GM19397 (cell line): Measurements from ENCODE around the gene ACVR1.

Experiments used
- ATAC-seq: cut with Tn5 transposase; IDR thresholded peaks from one replicate; pipeline ENCODE4 v1.9.1; 2021; ENCODE audit warnings: mild to moderate bottlenecking, moderate library complexity; ENCODE audit not compliant: unreplicated experiment

The ACVR1 gene

GRCh38 chr2:157876066-157876785 lies at the start of gene ACVR1:
TSS of gene ACVR1 (minus strand) at chr2:157876330. CDS start at chr2:157799493, 76,837 bp downstream.
- ATAC-seq: peak; percentile 82

GRCh38 chr2:157925071-157925470 lies 48.9 kb upstream of the ACVR1 start:
- ATAC-seq: no peak

GRCh38 chr2:157923598-157924217 lies 47.6 kb upstream of the ACVR1 start:
- ATAC-seq: no peak

- ATAC-seq: no peak
These were observed 46.7 kb upstream of the ACVR1 start for GRCh38 chr2:157922815-157923214.

GRCh38 chr2:157922336-157922735 lies 46.2 kb upstream of the ACVR1 start:
- no peak for ATAC-seq

GRCh38 chr2:157920736-157921135 lies 44.6 kb upstream of the ACVR1 start:
- ATAC-seq: no peak

- no peak for ATAC-seq
These were observed 43.1 kb upstream of the ACVR1 start for GRCh38 chr2:157919181-157919580.

- ATAC-seq: no peak
These were observed 42.2 kb upstream of the ACVR1 start for GRCh38 chr2:157918319-157918718.

GRCh38 chr2:157911750-157912149 lies 35.6 kb upstream of the ACVR1 start:
- ATAC-seq: no peak

- no peak for ATAC-seq
These were observed 35.1 kb upstream of the ACVR1 start for GRCh38 chr2:157911246-157911645.

GRCh38 chr2:157905092-157905491 lies 29.0 kb upstream of the ACVR1 start:
- ATAC-seq: no peak

GRCh38 chr2:157903626-157904025 lies 27.5 kb upstream of the ACVR1 start:
- ATAC-seq: no peak

GRCh38 chr2:157903151-157903550 lies 27.0 kb upstream of the ACVR1 start:
- no peak for ATAC-seq

GRCh38 chr2:157902692-157903091 lies 26.6 kb upstream of the ACVR1 start:
- no peak for ATAC-seq

- no peak for ATAC-seq
These were observed 25.2 kb upstream of the ACVR1 start for GRCh38 chr2:157901325-157901724.

- ATAC-seq: no peak
These were observed 24.6 kb upstream of the ACVR1 start for GRCh38 chr2:157900684-157901083.

GRCh38 chr2:157900203-157900602 lies 24.1 kb upstream of the ACVR1 start:
- no peak for ATAC-seq

GRCh38 chr2:157899125-157899839 lies 23.2 kb upstream of the ACVR1 start:
- ATAC-seq: peak; percentile 88

- ATAC-seq: peak; percentile 10
These were observed 22.5 kb upstream of the ACVR1 start for GRCh38 chr2:157898591-157898996.

- ATAC-seq: peak; percentile 33
These were observed 21.2 kb upstream of the ACVR1 start for GRCh38 chr2:157897106-157897971.

GRCh38 chr2:157895531-157895930 lies 19.4 kb upstream of the ACVR1 start:
- no peak for ATAC-seq
